Measurements from ENCODE around the gene TPCN2. TPM values are rescaled to one million over a fixed set of nuclear protein-coding genes. Genes with fewer than 3 reads are reported as not detected.
"Not testable (repeated sequence)": the region's sequence is repeated elsewhere in the genome, so short reads cannot be mapped to it uniquely, and the experiment has no call there.

The TPCN2 gene
- total RNA-seq, 1 experiment from 2014 or later, result 28.9 TPM

GRCh38 chr11:69075421-69076128 lies 26.8 kb downstream of the TPCN2 start:
- TF ChIP-seq CTCF (conservative IDR thresholded peaks at IDR 0.05; ENCODE audit: low read depth, low read length), result no peak
- no TSS peak for BruUV-seq (replicated peaks)
- POLR2A ChIA-PET (ENCODE audit: low non-redundant PET), result no interaction called here
- CTCF ChIA-PET, result no interaction called here
- no peak overlapping the region for H3K4me3 ChIP-seq (ENCODE audit: low read depth, low read length, poor library complexity, severe bottlenecking)
- no peaks in the 10 kb centered on the region for H3K4me1 ChIP-seq (ENCODE audit: insufficient read depth, low read length, poor library complexity, severe bottlenecking)
- intact Hi-C loops (cut with micrococcal nuclease; ENCODE audit: unreplicated experiment), result no loop called here
- H3K27me3 ChIP-seq (replicated peaks; ENCODE audit: insufficient read depth, low read depth, low read length, poor library complexity), result no peaks in the 10 kb centered on the region
- no peak overlapping the region for H3K27ac ChIP-seq (ENCODE audit: low read depth, low read length, poor library complexity, severe bottlenecking)
- no peak for DNase-seq (ENCODE audit: low spot score)
- H3K9me3 ChIP-seq (ENCODE audit: low read depth, low read length, poor library complexity, severe bottlenecking), result no peaks in the 10 kb centered on the region
- H3K36me3 ChIP-seq (ENCODE audit: insufficient read depth, low read length, poor library complexity, severe bottlenecking), result peaks cover 21% of the 10 kb centered on the region

- intact Hi-C loops (cut with micrococcal nuclease; ENCODE audit: unreplicated experiment), result no loop called here
- H3K27me3 ChIP-seq (replicated peaks; ENCODE audit: insufficient read depth, low read depth, low read length, poor library complexity), result no peaks in the 10 kb centered on the region
- no peaks in the 10 kb centered on the region for H3K9me3 ChIP-seq (ENCODE audit: low read depth, low read length, poor library complexity, severe bottlenecking)
- no TSS peak for BruUV-seq (replicated peaks)
- H3K4me1 ChIP-seq (ENCODE audit: insufficient read depth, low read length, poor library complexity, severe bottlenecking), result no peaks in the 10 kb centered on the region
- H3K27ac ChIP-seq (ENCODE audit: low read depth, low read length, poor library complexity, severe bottlenecking), result no peak overlapping the region
- DNase-seq (ENCODE audit: low spot score), result no peak
- ChIA-PET POLR2A (ENCODE audit: low non-redundant PET) (no interaction called here), CTCF (no interaction called here)
- no peak overlapping the region for H3K4me3 ChIP-seq (ENCODE audit: low read depth, low read length, poor library complexity, severe bottlenecking)
- peaks cover 19% of the 10 kb centered on the region for H3K36me3 ChIP-seq (ENCODE audit: insufficient read depth, low read length, poor library complexity, severe bottlenecking)
- no peak for TF ChIP-seq EZH2 (IDR thresholded peaks at IDR 0.05; ENCODE audit: borderline replicate concordance, low read depth, low read length, poor library complexity, severe bottlenecking)
- TF ChIP-seq CTCF (conservative IDR thresholded peaks at IDR 0.05; ENCODE audit: low read depth, low read length), result no peak
These were observed 27.5 kb downstream of the TPCN2 start for GRCh38 chr11:69076129-69076791.

- H3K27me3 ChIP-seq (replicated peaks; ENCODE audit: insufficient read depth, low read depth, low read length, poor library complexity); H3K27ac ChIP-seq (ENCODE audit: low read depth, low read length, poor library complexity, severe bottlenecking); POLR2A ChIA-PET (ENCODE audit: low non-redundant PET); intact Hi-C loops (cut with micrococcal nuclease; ENCODE audit: unreplicated experiment); DNase-seq (ENCODE audit: low spot score); H3K4me3 ChIP-seq (ENCODE audit: low read depth, low read length, poor library complexity, severe bottlenecking); CTCF ChIA-PET; BruUV-seq (replicated peaks); H3K4me1 ChIP-seq (ENCODE audit: insufficient read depth, low read length, poor library complexity, severe bottlenecking); H3K9me3 ChIP-seq (ENCODE audit: low read depth, low read length, poor library complexity, severe bottlenecking): not testable (repeated sequence)
- peaks cover 17% of the 10 kb centered on the region for H3K36me3 ChIP-seq (ENCODE audit: insufficient read depth, low read length, poor library complexity, severe bottlenecking)
These were observed 28.2 kb downstream of the TPCN2 start for GRCh38 chr11:69076977-69077376.

GRCh38 chr11:69078508-69078907 lies 29.8 kb downstream of the TPCN2 start:
- DNase-seq (ENCODE audit: low spot score), result no peak
- no peak overlapping the region for H3K4me3 ChIP-seq (ENCODE audit: low read depth, low read length, poor library complexity, severe bottlenecking)
- H3K36me3 ChIP-seq (ENCODE audit: insufficient read depth, low read length, poor library complexity, severe bottlenecking), result peaks cover 11% of the 10 kb centered on the region
- CTCF ChIA-PET, result no interaction called here
- intact Hi-C loops (cut with micrococcal nuclease; ENCODE audit: unreplicated experiment), result no loop called here
- TF ChIP-seq EZH2 (IDR thresholded peaks at IDR 0.05; ENCODE audit: borderline replicate concordance, low read depth, low read length, poor library complexity, severe bottlenecking), result no peak
- TF ChIP-seq CTCF (conservative IDR thresholded peaks at IDR 0.05; ENCODE audit: low read depth, low read length), result no peak
- no peaks in the 10 kb centered on the region for H3K27me3 ChIP-seq (replicated peaks; ENCODE audit: insufficient read depth, low read depth, low read length, poor library complexity)
- BruUV-seq (replicated peaks), result no TSS peak
- H3K27ac ChIP-seq (ENCODE audit: low read depth, low read length, poor library complexity, severe bottlenecking), result no peak overlapping the region
- H3K4me1 ChIP-seq (ENCODE audit: insufficient read depth, low read length, poor library complexity, severe bottlenecking), result no peaks in the 10 kb centered on the region
- POLR2A ChIA-PET (ENCODE audit: low non-redundant PET), result no interaction called here
- no peaks in the 10 kb centered on the region for H3K9me3 ChIP-seq (ENCODE audit: low read depth, low read length, poor library complexity, severe bottlenecking)

Measured in A673 (cell line).